GM19468 (cell line): Measurements from ENCODE around the gene CLEC1A.
"Not testable (repeated sequence)": the region's sequence is repeated elsewhere in the genome, so short reads cannot be mapped to it uniquely, and the experiment has no call there.

Source experiments
- ATAC-seq: cut with Tn5 transposase; IDR thresholded peaks from one replicate; pipeline ENCODE4 v1.9.1; 2021; ENCODE audit warnings: mild to moderate bottlenecking, moderate library complexity, moderate number of reproducible peaks; ENCODE audit not compliant: unreplicated experiment; ENCODE audit errors: extremely low read depth

Gene CLEC1A

DNA sequence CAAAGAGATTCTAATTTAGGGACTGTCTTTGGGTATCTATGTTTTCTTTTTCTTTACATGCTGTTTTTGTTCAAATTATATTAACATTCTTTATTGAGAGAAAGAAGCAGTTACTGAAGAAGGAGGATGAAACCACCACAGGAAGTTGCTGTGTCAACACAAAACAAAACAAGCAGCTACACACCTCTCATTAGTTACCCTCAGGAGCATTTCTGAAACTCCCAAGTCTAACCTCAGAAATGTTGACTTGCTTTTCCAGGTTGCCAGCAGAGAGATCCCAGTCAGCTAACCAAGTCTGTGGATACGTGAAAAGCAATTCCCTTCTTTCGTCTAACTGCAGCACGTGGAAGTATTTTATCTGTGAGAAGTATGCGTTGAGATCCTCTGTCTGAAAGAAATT lies 33.5 kb downstream of the CLEC1A start:
- no peak for ATAC-seq

- ATAC-seq = no peak
Observed at GRCh38 chr12:10058387-10058786, 40.4 kb downstream of the CLEC1A start.

- ATAC-seq = no peak
Observed at GRCh38 chr12:10052193-10052913, 46.4 kb downstream of the CLEC1A start.

DNA sequence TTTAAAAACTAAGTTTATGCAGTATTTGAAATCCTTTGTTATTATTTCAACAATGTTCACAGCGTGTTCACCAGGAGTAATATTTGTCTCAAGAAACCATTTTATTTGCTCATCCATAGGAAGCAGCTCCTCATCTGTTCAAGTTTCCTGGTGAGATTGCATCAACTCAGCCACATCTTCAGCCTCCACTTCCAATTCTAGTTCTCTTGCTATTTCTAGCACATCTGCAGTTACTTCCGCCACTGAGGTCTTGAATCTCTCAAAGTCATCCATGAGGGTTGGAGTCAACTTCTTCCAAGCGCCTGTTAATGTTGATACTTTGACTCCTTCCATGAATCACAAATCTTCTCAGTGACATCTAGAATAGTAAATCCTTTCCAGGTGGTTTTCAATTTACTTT lies 50.3 kb downstream of the CLEC1A start:
- no peak for ATAC-seq

DNA sequence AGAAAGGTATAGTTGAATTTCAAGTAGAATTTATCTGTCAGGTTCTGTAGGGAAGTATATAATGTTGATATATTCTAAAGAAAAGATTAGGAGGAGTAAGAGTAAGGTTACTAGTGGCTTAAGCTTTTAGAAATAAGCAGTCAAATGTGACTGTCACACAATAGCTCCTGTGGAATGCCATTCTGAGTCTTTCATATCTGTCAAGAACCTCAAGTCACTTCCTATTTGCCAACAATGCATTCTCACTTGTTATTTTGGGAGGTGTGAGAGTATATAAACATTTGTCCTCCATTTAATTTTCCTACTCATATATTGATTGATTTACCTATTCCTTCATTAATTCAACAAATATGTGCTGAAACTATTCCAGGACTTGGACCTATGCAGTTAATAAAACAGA lies 56.6 kb downstream of the CLEC1A start:
- ATAC-seq = no peak

DNA sequence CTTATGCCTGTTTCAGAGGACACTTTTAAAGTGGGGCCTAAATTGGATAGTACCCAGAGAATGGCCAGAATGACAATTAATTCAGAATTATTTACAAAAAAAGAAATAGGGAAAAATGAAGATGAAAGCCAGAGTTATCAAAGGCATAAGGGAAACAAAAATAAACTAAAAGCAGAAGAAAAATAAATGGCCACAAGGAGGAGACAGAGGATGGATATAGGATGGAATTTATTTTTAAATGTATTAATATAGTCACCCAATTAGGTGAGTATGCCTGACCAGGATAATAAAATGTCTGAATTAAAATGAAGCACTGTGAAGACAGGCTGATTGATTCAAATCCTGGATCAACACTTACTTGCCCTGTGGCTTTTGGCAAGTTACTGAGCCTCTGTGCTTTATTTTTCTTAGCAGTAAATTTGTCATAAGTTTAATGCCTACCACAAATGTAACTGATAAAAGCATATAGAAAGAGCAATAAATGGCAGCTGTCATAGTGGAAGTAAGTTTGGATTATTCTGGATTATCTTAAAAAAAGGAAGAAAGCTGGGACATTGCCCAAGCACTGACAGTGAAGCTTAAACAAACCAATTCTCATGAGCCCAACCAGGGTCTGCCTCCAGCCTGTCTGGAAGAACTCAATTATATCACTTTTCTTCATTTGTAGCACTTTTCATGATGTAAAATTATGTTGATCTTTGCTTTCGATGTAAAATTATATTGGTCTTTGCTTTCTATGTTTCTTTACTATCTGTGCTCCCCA lies 64.8 kb downstream of the CLEC1A start:
- no peak for ATAC-seq

DNA sequence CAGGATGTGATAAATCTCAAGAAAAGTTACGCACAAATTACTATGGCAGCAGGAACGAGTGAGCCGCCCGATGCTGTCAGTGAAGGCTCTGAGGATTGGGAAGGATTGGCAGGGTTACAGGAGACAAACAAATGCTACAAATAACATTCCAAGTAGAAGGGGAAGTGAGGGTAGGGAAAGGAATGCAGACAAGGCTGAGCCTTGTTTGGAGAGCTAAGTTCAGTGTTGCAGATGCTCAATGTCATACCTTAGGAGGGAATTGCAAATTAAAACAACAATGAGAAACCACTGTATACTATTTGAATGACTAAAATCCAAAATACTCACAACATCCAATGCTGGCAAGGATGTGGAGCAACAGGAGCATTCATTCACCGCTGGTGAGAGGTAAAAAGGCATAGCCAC lies 67.0 kb downstream of the CLEC1A start:
- no peak for ATAC-seq

DNA sequence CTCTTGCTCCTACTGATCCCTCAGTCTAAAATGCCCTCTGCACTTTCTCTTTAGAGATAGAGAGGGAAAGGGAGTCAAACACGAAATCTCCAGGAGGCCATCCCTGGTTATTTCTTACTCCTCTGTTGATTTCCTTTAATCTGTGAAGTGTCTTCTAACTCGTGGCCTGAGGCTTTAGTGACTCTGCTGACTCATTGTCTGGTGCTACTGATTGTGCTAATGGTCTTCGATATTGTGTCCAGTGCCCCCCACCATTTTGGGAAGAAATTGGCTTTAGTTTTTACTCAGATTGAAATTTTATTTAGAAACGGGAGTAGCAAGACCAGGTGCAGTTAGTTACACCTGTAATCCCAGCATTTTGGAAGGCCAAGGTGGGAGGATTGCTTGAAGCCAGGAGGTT lies 67.5 kb downstream of the CLEC1A start:
- ATAC-seq = no peak

GRCh38 chr12:10030446-10030845 lies 68.3 kb downstream of the CLEC1A start, which contains the start of gene CLEC9A:
TSS of gene CLEC9A (plus strand) at chr12:10030682. CDS start at chr12:10052688, 22,006 bp downstream.
- no peak for ATAC-seq

GRCh38 chr12:10027721-10028120 lies 71.1 kb downstream of the CLEC1A start:
- no peak for ATAC-seq

DNA sequence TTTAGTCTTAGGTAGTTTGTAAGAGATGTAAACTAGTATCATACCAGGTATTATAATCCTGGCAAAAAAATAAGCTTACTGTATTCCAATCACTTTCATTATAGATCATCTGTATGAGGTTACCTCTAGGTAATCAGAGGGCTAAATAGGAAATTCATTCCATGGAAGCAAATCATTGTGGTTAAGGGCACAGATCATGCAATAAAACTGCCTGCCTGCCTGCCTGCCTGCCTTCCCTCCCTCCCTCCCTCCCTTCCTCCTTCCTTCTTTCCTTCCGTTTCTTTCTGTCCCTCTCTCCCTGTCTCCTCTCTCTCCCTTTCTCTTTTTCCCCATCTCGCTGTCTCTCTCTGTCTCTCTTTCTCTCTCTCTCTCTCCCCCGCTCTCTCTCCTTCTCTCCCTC lies 71.5 kb downstream of the CLEC1A start:
- no peak for ATAC-seq

GRCh38 chr12:10026666-10027065 lies 72.1 kb downstream of the CLEC1A start:
- ATAC-seq = not testable (repeated sequence)

DNA sequence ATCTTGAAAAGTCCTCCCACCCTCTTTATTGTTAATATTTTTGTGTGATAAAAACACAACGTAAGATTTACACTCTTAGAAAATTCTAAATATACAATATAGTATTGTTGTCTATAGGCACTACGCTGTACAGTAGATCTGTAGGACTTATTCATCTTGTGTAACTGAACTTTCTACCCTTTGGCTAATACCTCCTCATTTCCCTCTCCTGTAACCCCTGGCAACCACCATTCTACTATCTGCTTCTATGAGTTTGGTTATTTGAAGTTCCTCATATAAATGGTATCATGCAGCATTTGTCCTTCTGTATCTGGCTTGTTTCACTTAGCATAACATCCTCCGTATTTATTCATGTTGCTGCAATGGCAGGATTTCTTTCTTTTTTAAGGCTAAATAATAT lies 73.5 kb downstream of the CLEC1A start:
- ATAC-seq = no peak

DNA sequence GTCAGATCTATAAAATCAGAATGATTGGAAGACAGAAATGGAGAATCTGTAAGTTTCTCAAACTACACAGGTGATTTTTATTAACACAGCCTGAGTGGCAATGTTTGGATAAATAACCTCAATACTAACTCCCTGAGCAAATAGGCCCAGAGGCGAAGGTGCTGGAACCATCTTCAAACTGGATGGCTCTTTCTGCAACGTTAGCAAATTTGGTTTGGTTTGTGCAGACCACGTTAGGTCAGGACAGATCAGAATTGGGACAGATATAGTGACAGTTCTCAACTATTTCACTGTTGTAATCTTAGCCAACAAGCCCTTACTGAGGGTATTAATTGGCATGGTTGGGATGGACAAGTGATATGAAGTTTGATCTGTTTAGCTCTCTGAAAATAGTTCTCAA lies 77.4 kb downstream of the CLEC1A start:
- ATAC-seq = no peak
